Esophagus (tissue), 2 donors: ENCODE results near the gene GGTLC3. TPM values are rescaled to one million over a fixed set of nuclear protein-coding genes. Genes with fewer than 3 reads are reported as not detected.
"Not testable (repeated sequence)": the region's sequence is repeated elsewhere in the genome, so short reads cannot be mapped to it uniquely, and the experiment has no call there.

Experiments
- H3K27ac ChIP-seq, 2 donors: one replicate each; pipeline ENCODE4 v1.5.1; 2013; ENCODE audit warnings: low read depth in 2 of 2, mild to moderate bottlenecking in 2 of 2, inconsistent platforms in 1 of 2, low read length in 1 of 2, moderate library complexity in 1 of 2
- H3K27me3 ChIP-seq, 2 donors: one replicate each; pipeline ENCODE4 v1.6.1; 2013; ENCODE audit warnings: low read length in 2 of 2, control low read depth in 1 of 2, mild to moderate bottlenecking in 1 of 2; ENCODE audit not compliant: insufficient read depth in 2 of 2, control insufficient read depth in 1 of 2
- H3K36me3 ChIP-seq, 2 donors: one replicate each; pipeline ENCODE4 v1.6.1; 2013; ENCODE audit warnings: low read length in 1 of 2; ENCODE audit not compliant: control insufficient read depth in 2 of 2, insufficient read depth in 2 of 2
- H3K4me1 ChIP-seq, 2 donors: one replicate each; pipeline ENCODE4 v1.6.1; 2013; ENCODE audit warnings: low read length in 1 of 2; ENCODE audit not compliant: control insufficient read depth in 2 of 2, insufficient read depth in 2 of 2
- H3K4me3 ChIP-seq, 2 donors: one replicate each; pipeline ENCODE4 v1.5.1; 2013; ENCODE audit warnings: low read length in 2 of 2, mild to moderate bottlenecking in 2 of 2, low read depth in 1 of 2, moderate library complexity in 1 of 2
- H3K9me3 ChIP-seq, 2 donors: one replicate each; pipeline ENCODE4 v1.6.1; 2013; ENCODE audit warnings: mild to moderate bottlenecking in 2 of 2, low read depth in 1 of 2, low read length in 1 of 2, moderate library complexity in 1 of 2; ENCODE audit not compliant: control insufficient read depth in 2 of 2, insufficient read depth in 1 of 2
- WGBS, 2 donors: extraction: QIAGEN DNeasy Blood & Tissue Kit; methylation state at CpG; one replicate each; pipeline ENCODE4 v1.1.7; 2013; 5-methylcytosine and 5-hydroxymethylcytosine counted together
- polyA plus RNA-seq, 2 donors: library from polyadenylated mRNA; stranded (reverse); fragments of 200-250 nt; gene quantifications; one replicate each; pipeline ENCODE4 v1.2.3, GENCODE V29; 2013
- donor health status: healthy with polysubstance abuse.
- donor health status: Bipolar disorder and iron deficiency.

The GGTLC3 gene
- not detected for polyA plus RNA-seq

DNA sequence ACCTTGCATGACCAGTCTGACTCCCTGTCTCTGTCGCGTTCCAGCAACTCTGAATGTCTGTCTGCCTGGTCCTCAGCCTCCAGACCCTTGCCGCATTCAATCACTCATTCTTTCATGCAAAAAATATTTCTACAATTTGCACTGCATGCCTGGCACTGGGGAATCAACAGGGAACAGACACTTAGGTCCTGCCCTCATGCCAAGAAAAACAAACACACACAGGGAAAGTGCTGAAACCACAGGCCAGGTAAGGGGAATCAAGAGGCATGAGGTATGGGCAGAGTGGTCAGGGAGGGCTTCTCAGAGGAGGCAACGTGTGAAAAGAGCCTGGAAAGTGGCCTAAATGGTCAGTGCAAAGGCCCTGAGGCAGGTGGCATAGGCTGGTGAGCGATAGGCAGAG lies at the start of gene GGTLC3:
Gene GGTLC3 (minus strand): TSS at position 101 of the 400 bp plus-strand sequence. CDS start 264 bp downstream, outside the sequence.
- not testable (repeated sequence) for H3K27ac ChIP-seq, H3K9me3 ChIP-seq, H3K27me3 ChIP-seq, H3K4me1 ChIP-seq, H3K4me3 ChIP-seq, H3K36me3 ChIP-seq
- no CpG with 5 or more reads among the region's 5 CpGs for WGBS, 2 donors

DNA sequence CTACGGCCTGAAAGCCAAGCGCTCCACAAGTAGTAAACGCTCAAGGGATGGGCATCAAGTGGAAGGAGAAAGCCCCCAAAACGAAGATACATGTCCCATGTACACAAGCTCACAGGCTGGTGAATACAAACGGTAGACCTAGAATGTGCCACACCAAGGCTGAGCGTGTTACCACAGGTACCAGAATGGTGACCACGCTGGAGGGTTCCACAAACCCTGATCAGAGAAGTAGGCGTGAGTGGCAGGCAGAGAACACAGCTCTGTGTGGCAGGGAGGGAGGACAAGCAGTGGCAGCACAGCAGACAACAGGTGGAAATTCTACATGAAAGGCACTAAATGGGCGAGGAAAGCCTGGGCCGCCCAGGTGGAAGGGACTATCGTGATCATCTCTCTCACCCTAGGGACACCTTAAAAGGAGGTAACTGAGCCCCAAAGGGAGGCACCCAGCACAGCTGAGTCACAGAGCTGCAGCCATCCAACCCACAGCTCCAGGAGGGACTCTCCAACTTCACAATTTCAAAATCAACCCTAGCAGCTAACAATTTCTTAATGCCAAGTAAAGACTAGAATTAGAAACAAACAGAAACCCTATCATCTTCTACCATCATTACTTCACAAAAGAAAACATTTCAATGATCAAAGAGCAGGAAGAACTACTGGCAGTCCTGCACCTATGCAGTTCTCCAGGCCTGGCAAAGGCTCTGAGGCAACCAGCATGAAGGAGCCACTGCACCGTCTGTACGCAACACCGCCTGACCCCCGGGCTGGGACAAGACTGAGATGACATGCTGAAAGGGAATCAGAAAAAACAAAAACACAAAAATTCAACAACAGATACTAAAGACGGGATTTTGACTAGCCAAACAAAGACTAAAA lies 42.4 kb upstream of the GGTLC3 start:
- WGBS, 2 donors, result no CpG with 5 or more reads among the region's 16 CpGs
- not testable (repeated sequence) for H3K27ac ChIP-seq, H3K9me3 ChIP-seq, H3K27me3 ChIP-seq, H3K4me1 ChIP-seq, H3K36me3 ChIP-seq, H3K4me3 ChIP-seq

DNA sequence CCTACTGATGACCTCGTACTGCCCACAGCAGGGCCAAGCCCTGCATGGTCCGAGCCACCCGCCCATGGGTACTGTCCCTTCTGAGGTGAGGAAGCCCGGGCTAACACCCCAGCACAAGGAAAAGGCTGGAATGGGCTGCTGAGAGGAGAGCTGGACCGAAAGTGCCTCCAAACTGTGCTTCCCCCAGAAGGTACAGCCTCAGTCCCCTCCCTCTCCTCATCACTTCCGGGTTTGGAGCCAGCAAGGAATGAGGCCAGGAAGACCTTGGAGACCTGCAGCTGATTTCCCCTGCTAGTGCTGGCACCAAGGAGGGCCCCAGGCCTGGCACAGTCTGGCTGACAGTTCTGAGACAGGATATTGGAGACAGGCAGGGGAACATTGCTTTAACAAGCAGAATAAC lies 41.0 kb upstream of the GGTLC3 start:
- not testable (repeated sequence) for H3K27me3 ChIP-seq, H3K36me3 ChIP-seq, H3K9me3 ChIP-seq, H3K4me3 ChIP-seq, H3K27ac ChIP-seq, H3K4me1 ChIP-seq
- WGBS, 2 donors, result no CpG with 5 or more reads among the region's 6 CpGs

DNA sequence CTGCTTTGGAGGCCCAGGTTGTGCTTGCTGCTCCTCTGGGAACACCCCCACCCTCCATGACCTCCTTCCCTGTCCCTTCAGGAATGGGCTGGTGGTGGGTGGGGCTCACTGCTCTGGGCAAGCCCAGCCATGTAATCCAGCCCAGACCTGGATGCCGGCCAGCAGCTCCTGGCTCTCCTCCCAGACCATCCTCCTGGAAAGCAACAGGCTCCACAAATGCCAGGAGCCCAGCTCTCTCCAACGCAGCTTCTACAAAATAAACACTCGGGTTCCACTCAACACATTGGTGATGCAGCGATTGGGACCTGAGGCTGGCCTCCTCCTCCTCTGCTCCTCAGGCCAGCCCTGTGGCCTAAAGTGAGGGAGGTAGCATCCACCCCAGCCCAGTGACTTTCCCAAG lies 40.6 kb upstream of the GGTLC3 start:
- not testable (repeated sequence) for H3K4me3 ChIP-seq, H3K27ac ChIP-seq, H3K4me1 ChIP-seq, H3K27me3 ChIP-seq, H3K36me3 ChIP-seq, H3K9me3 ChIP-seq
- WGBS, 2 donors, result no CpG with 5 or more reads among the region's 4 CpGs

DNA sequence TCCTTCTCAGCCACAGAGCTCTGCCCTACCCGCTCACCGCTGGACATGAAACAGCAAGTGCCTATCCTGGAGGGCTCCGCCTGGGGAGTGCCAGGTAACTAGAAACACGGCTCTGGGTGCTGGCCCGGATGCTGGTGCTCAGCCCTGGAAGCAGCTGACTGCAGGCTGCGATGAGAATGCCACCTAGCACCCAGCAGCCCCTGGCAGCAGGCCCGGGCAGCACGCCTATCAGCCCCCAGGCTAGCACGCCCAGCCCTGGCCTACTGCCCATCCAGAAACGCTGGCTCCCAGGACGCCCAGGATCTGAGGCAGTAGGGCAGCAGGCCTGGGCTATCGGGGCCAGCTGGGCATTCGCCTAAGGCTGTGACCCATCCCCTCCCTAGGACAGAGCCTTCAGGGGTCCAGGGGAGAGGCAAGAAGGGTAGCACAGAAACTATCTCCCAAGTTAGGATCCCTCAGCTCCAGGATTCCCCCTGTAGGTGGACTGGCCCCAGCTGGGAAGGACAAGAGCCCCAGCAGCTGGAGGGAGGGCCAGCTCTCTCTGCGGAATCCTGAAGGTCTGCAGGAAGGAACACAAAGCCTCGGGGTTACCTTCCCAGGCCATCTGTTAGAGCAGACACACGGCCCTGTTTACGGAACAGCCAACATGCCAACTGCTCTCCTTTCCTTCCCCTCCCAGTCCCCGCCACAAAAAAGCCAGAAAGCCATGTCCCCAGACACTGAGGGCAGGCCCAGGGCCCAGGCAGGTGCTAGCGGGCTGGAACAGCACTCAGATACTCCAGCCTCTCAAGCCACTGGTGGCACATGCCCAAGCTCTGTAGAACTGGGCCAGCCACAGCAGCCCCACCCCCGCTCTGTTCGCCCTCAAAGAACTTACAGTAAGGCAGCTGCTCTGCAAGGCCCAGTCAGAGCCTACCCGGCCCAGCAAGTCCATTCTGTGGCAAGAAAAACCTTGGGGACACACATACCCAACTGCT lies 36.6 kb upstream of the GGTLC3 start:
- not testable (repeated sequence) for H3K27ac ChIP-seq, H3K4me1 ChIP-seq, H3K4me3 ChIP-seq, H3K27me3 ChIP-seq, H3K9me3 ChIP-seq, H3K36me3 ChIP-seq
- WGBS, 2 donors, result no CpG with 5 or more reads among the region's 22 CpGs

DNA sequence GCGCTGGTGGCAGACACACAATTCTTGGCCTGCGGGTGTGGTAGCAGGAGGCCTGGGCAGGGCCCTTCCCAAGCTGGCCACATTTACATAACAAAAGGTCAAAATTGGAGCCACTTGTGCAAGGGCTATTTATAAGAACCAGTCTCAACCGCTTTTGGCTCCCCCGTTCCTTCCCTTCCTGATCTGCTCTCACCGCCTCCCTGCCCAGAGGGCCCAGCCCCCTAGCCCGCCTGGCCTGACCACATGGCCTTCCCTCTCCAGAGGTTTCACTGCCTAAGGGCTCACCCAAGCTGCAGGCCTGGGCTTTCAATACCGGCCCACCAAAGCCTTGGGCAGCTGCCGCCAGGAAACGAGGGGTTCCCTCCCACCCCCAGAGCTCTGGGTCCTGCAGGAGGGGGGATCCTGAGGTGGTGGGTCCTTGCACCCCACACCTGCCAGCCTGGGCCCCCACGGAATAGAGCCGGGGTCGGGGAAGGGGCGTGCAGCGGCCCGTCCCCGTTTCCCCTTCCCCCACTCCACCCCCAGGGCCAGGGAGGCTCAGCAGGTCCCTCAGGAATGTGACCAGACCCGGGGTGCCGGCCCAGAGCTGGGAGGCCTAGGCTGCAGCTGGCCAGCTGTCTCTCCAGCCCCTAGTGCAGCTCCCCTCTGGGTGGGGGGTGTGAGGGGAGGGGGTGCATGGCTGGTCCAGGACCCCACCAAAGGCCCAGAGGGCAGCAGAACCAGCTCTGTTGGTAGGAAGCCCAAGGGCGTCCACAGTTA lies 35.1 kb upstream of the GGTLC3 start:
- no CpG with 5 or more reads among the region's 19 CpGs for WGBS, 2 donors
- H3K4me3 ChIP-seq, H3K9me3 ChIP-seq, H3K27ac ChIP-seq, H3K27me3 ChIP-seq, H3K4me1 ChIP-seq, H3K36me3 ChIP-seq: not testable (repeated sequence)

DNA sequence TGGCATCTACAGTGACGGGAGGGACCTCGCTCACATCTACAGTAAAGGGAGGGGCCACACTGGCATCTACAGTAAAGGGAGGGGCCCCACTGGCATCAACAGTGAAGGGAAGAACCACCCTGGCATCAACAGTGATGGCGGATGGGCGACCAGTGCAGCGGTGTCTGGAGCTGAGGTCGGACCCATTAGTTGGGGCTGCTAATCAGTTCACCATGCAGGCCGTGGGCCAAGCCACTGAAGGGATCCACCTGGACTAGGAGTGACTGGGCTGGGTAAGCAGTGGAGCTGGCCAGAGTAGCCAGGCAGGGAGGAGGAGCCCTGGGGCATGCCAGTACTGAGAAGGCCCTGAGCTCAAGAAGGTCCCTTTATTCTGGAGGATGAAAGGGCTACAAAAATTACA lies 33.1 kb upstream of the GGTLC3 start:
- not testable (repeated sequence) for H3K36me3 ChIP-seq, H3K4me3 ChIP-seq, H3K4me1 ChIP-seq, H3K27ac ChIP-seq, H3K27me3 ChIP-seq, H3K9me3 ChIP-seq
- WGBS, 2 donors, result 77 to 88% methylated on average over 2 of the region's 7 CpGs

DNA sequence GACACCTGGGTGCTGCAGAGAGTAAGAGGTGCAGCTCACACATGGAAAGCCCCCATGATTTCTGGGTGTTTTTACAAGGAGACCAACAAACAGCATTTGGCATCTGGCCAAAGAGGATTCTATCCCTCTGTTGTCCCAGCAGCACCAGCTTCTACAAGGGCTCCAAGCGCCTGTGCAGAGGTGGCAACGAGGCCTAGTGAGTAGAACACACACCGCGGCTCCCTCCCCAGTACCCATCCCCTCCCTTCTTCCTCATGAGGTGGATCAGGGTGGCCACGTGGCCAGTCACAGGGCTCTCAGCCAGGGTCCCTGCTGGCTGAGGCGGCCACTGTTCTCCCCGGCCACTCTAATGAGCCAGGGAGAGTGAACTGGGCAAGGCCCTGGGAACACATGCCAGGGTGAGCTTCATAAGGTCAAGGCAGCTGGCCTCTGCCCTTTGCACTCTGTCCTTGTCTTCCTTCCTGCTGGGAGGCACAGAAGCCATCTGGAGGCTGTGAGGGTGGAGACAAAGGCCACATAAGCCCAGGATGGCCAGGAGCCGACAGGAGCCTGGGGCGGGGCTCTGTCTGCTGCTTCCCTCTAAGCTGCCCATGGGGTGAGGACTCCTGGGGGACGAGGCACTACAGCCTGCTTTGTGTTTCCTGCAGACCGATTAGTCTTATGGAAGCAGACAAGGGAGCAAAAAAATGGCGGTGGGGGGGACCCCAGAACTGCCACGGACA lies 31.7 kb upstream of the GGTLC3 start:
- H3K4me3 ChIP-seq, H3K27me3 ChIP-seq, H3K36me3 ChIP-seq, H3K27ac ChIP-seq, H3K9me3 ChIP-seq, H3K4me1 ChIP-seq: not testable (repeated sequence)
- WGBS, 2 donors, result 66 to 71% methylated on average over 4 to 10 of the region's 13 CpGs

DNA sequence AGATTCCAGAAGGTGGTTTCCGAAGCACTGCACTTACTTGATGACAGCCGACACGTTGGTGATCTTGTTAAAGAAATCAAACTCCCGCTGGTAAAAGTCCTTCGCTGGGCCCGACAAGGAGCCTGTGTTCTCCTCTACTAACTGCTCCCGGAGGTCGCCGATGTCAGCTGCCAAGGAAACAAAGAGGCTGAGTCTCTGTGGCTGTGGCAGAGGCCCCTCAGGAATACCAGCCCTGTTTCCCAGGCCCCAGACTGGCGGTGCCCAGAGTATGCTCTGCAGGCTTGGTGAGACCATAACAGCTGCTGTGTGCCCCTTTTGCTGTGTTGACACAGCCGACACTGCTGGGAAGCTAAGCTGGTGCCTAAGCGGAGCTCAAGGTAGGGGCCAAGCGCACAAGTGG lies 26.7 kb upstream of the GGTLC3 start:
- not testable (repeated sequence) for H3K4me1 ChIP-seq, H3K27me3 ChIP-seq, H3K9me3 ChIP-seq, H3K36me3 ChIP-seq, H3K4me3 ChIP-seq, H3K27ac ChIP-seq
- WGBS, 2 donors, result 70 to 83% methylated on average over 2 to 5 of the region's 13 CpGs
